ENCODE measurements around the gene PPP1R37.

PPP1R37 gene

GRCh38 chr19:45071545-45071938 lies 21.4 kb upstream of the PPP1R37 start:
- DNase-seq (ENCODE audit: low read depth): no peak
- H3K4me3 ChIP-seq (ENCODE audit: low read depth, low read length): no peak overlapping the region
- TF ChIP-seq, protein P1, sequence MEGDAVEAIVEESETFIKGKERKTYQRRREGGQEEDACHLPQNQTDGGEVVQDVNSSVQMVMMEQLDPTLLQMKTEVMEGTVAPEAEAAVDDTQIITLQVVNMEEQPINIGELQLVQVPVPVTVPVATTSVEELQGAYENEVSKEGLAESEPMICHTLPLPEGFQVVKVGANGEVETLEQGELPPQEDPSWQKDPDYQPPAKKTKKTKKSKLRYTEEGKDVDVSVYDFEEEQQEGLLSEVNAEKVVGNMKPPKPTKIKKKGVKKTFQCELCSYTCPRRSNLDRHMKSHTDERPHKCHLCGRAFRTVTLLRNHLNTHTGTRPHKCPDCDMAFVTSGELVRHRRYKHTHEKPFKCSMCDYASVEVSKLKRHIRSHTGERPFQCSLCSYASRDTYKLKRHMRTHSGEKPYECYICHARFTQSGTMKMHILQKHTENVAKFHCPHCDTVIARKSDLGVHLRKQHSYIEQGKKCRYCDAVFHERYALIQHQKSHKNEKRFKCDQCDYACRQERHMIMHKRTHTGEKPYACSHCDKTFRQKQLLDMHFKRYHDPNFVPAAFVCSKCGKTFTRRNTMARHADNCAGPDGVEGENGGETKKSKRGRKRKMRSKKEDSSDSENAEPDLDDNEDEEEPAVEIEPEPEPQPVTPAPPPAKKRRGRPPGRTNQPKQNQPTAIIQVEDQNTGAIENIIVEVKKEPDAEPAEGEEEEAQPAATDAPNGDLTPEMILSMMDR (IDR thresholded peaks at IDR 0.05; ENCODE audit: insufficient read depth, low read depth, low read length, missing control alignments): no peak

GRCh38 chr19:45071969-45072790 lies 20.8 kb upstream of the PPP1R37 start:
- TF ChIP-seq, protein P1 (IDR thresholded peaks at IDR 0.05; ENCODE audit: insufficient read depth, low read depth, low read length, missing control alignments): no peak
- DNase-seq (ENCODE audit: low read depth): no peak
- H3K4me3 ChIP-seq (ENCODE audit: low read depth, low read length): no peak overlapping the region

GRCh38 chr19:45074744-45075300 lies 18.2 kb upstream of the PPP1R37 start:
- H3K4me3 ChIP-seq (ENCODE audit: low read depth, low read length): peak overlapping the region; percentile 97
- TF ChIP-seq, protein P1 (IDR thresholded peaks at IDR 0.05; ENCODE audit: insufficient read depth, low read depth, low read length, missing control alignments): no peak

GRCh38 chr19:45075301-45076028 lies 17.5 kb upstream of the PPP1R37 start:
- TF ChIP-seq, protein P1 (IDR thresholded peaks at IDR 0.05; ENCODE audit: insufficient read depth, low read depth, low read length, missing control alignments): no peak
- H3K4me3 ChIP-seq (ENCODE audit: low read depth, low read length): peak overlapping the region; percentile 97
- peak; percentile 95 for DNase-seq (ENCODE audit: low read depth)

More at GRCh38 chr19:45074744-45075300, 18.2 kb upstream of the PPP1R37 start:
- no peak for DNase-seq (ENCODE audit: low read depth)

DNA sequence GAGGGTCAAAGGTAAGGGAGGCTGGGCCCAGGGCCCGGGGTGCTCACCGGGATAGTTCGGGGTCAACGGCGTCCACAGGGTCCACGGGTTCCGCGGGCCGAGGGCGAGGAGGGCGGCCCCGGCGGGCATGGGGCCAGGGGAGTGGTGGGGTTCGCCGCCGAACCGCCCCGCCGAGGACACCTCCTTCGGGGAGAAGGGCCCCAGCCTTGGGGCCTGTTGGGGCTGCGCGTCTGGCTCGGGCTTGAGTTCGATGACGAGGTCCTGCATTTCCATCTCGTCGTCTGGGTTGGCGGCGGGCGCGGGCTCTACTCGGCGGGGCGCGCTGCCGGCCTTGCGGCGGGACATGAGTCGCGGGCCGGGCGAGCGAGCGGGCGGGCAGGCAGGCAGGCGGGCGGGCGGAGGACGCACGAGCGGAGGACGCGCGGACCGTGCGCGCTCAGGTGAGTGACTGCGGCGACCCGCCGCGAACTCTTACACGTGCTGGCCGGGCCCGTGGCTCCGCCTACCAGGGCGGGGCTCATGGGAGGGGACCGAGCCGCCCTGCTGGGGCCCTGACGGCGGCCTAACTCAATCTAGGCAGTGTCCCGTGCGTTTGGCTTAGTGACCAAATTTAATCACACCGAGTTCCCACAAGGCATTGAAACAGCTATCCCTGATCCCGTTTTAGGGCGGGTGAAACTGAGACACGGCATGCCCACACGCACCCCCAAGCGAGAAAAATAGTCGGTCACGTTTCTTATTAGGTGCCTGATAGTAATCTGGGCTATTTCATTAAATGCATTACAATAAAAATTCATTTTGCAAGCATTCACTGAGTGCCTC lies 16.7 kb upstream of the PPP1R37 start, which contains the start of gene ZNF296:
ZNF296 (minus strand) TSS at position 450 of the 822 bp plus-strand sequence; CDS start at position 345, 105 bp downstream.
- peak; percentile 93 for DNase-seq (ENCODE audit: low read depth)
- TF ChIP-seq, protein P1 (IDR thresholded peaks at IDR 0.05; ENCODE audit: insufficient read depth, low read depth, low read length, missing control alignments): no peak
- peak within 1 kb of the TSS; percentile 97 for H3K4me3 ChIP-seq (ENCODE audit: low read depth, low read length)

All from GM12865 (cell line).